Posterior vena cava (tissue), 2 donors: ENCODE data around the gene ZMYND11. TPM values are rescaled to one million over a fixed set of nuclear protein-coding genes. Genes with fewer than 3 reads are reported as not detected.

Experiments
- DNase-seq: peaks from one replicate; pipeline ENCODE4 v3.0.0-alpha.2; 2020; ENCODE audit warnings: low spot score
- intact Hi-C, 2 donors: fragments of 100-400 bp; cut with DNase I; formaldehyde crosslinking; loops; one replicate each; pipeline versions ENCODE4 v1.14.1 to v1.14.2; 2022 to 2023
- long read RNA-seq, 2 donors: library from polyadenylated mRNA; unstranded; transcript quantifications; one replicate each; pipeline ENCODE4 v2.0.0, GENCODE V29; 2020 to 2021
- total RNA-seq, 2 donors: library from RNA; stranded (reverse); fragmentation: NEBNext Ultra II Directional; extraction: Animal tissue kit (Norgen Biotek cat#: 25700); gene quantifications; one replicate each; pipeline ENCODE4 v1.2.1, GENCODE V29; 2021
- donor health status: DM: yes; HTN: yes; CAD: no.
- donor health status: DM: yes; HTN: yes; CAD: no.

The ZMYND11 gene
- 100 to 1,000 TPM in 1 of 2 donors, 10 to 100 TPM in 1; 87.1 to 104 TPM for total RNA-seq
- long read RNA-seq, donor 1, full-length matches to known transcripts: 8 of 35 reads
- long read RNA-seq, donor 1, partial matches to known transcripts: 6 of 35 reads
- long read RNA-seq, donor 1, other reads (novel, unspliced or antisense): 21 of 35 reads
- long read RNA-seq, donor 2, partial matches to known transcripts: 11 of 21 reads
- long read RNA-seq, donor 2, other reads (novel, unspliced or antisense): 9 of 21 reads

DNA sequence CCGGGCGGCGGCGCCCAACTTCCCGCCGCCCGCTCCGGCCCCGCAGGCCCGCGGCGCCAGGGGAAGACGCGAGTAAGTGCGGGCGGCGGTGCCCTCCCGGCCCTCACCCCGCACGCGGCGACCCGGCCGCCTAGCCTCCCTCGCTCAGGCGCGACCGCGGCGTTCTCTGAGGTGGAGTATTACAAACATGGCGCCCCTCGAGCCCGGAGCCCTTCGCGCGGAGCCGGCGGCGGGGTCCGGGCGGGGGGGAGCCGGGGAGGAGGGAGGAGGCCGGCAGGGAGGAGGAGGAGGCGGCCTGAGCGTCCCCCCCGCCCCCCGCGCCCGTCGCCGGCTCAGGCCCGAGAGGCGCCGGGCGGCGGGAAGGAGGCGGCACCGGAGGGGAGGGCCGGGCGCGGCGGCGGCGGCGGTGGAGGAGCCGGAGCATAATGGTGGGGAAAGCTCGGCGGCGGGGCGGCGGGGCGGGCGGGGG is at the start of gene ZMYND11:
TSS of gene ZMYND11 (plus strand) at position 324 of the 469 bp plus-strand sequence. CDS start 44,558 bp downstream, outside the sequence.
- DNase-seq: peak; percentile 89
- intact Hi-C loops: no loop called here

DNA sequence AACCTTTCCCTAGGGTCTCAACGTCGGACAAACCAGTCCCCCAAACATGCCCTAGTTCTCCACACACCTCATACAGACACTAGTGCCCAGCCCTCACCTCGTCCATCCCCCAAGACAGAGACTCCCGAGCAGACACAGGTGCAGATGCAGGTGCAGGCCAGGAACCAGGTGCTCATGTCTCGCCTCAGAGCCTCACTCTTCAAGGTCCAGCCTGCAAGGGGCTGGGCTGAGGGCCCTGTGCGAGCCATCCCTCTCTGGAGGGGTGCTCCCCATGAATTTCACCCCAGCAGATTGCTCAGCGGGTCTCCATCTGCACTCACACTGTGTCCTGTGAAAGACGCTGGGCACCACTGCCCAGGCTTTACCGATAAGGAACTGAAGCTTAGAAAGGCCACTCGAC is 49.2 kb upstream of the ZMYND11 start:
- intact Hi-C loops: no loop called here
- DNase-seq: no peak

GRCh38 chr10:87177-88080 is 47.8 kb upstream of the ZMYND11 start:
- intact Hi-C loops: no loop called here
- no peak for DNase-seq

DNA sequence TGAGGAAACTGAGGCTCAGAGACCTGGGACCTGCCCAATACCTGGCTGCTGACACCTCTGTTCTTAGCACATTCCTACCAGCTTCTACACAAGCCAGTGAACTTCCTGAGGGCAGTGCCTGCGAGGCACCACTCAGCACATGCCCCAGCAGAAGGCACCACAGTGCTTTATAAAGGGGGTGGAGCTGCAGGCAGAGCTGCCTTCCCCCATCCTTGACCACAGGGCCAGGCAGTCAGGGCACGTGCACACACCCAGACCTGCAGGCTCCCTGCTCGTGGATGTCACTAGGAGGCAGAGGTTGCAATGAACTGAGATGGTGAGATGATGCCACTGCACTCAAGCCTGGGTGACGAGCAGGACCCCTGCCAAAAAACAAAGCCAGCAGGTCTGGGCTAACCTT is 47.0 kb upstream of the ZMYND11 start:
- intact Hi-C loops: no loop called here
- DNase-seq: no peak

DNA sequence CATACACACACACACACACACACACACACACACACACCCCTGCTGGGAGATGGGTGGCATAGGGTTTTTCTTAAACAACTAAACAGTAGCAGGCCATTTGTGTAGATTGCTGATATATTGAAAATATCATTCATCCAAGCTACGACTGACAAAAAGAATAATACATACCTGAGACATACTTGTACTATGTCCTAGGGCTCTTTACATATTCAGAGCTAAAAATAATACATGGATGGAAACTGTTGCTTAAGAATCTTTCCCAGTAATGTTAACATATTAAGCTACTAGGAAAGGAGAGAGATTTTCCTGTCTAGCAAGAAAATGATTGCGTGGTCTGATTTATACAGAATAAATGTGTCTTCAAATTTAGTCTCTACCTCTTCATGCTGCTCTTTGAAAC is 46.0 kb upstream of the ZMYND11 start:
- intact Hi-C loops: no loop called here
- no peak for DNase-seq

DNA sequence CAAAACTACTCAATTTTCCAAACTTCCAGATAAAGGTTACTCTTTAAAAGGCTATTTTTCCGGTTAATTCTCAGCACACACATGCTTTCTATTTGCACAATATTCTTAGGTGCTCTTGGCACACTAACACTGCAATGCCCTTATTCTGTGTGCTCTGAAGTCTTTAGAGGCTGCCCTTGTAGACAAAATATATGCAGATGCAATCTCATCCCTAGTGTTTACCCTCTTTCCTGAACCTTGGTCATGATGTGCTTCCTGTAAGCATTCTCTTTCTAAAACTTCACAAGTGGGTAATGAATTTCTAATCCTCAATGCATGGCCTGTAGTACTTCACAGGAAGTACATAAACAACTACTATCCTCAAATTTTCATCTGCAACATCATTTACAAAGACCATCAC is 45.1 kb upstream of the ZMYND11 start:
- DNase-seq: no peak
- intact Hi-C loops: no loop called here

DNA sequence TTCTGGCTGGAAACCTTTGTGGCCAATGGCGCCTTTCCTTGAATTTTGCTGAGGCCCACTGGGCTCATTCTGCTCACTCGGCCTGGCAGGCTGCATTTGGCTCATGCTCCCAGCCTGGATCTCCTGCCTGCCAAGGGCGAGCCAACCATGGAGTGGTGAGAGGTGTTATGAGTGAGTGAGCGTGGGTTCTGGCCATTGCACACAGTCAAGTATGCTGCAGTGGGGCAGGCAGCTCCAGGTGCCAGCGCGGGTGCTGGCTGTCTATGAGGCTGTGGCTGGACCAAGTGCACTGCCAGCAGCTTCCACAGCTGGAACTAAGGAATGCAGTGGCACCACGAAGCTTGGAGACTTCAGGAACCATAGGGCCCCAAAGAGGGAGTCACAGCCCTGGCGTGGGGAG is 43.9 kb upstream of the ZMYND11 start:
- DNase-seq: no peak
- intact Hi-C loops: no loop called here

DNA sequence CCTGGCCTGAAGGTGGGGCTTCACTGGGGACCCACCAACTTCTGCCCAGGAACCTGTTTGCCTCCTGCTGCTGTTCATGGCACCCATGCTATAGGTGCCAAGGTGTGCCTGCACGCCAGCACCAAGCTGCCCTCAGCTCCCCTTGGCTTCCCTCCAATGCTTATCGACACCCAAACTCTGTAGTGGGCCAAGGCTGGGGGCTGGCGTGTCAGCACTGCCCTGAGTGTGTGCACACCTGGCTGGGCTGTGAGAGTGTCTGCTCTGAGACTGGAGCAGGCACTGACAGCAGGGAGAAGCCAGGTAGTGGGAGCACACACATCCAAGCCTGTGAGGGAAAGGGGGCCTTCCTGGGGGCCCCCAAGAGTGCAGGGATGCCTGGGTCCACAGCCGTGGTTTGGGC is 43.1 kb upstream of the ZMYND11 start:
- DNase-seq: no peak
- intact Hi-C loops: no loop called here

GRCh38 chr10:92846-93245 is 42.4 kb upstream of the ZMYND11 start:
- intact Hi-C loops: no loop called here
- no peak for DNase-seq

DNA sequence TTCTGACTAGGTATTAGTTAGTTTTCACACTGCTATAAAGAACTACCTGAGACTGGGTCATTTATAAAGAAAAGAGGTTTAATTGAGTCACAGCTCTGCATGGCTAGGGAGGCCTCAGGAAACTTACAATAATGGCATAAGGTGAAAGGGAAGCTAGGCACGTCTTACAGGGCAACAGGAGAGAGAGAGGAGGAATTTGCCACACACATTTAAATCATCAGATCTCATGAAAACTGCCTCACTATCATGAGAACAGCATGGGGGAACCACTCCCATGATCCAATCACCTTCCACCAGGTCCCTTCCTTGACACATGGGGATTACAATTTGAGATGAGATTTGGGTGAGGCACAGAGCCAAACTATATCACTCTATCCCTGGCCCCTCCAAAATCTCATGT is 40.6 kb upstream of the ZMYND11 start:
- no peak for DNase-seq
- intact Hi-C loops: no loop called here

DNA sequence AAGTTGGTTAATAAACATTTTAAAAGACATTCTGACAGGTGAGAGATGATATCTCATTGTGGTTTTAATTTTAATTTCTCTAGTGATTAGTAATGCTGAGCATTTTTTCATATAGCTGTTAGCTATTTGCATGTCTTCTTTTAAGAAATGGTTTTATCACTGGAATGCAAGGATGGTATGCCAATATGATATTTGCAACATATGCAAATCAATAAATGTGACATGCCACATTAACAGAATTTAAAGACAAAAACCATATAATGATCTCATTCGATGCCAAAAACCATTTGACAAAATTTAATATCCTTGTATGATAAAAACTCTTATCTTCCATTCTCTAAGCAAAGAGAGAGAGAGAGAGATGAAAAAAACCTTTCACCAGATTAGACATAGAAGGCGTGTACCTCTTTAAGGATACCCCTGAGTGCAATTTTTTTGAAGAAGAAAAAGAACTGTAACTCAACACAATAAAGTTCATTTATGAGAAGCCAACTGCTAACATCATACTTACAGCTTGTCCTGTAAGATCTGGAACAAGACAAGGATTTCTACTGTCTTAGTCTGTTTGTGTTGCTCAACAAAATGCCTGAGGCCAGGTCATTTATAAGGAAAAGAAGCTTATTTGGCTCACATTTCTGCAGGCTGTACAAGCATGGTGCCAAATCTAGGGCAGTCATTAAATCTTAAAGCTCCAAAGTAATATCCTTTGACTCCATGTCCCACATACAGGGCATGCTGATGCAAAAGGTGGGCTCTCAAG is 39.7 kb upstream of the ZMYND11 start:
- intact Hi-C loops: no loop called here
- no peak for DNase-seq

- no peak for DNase-seq
- intact Hi-C loops: no loop called here
Observed at GRCh38 chr10:96466-96865, 38.8 kb upstream of the ZMYND11 start.

GRCh38 chr10:104416-104815 is 30.8 kb upstream of the ZMYND11 start:
- DNase-seq: no peak
- intact Hi-C loops: no loop called here

DNA sequence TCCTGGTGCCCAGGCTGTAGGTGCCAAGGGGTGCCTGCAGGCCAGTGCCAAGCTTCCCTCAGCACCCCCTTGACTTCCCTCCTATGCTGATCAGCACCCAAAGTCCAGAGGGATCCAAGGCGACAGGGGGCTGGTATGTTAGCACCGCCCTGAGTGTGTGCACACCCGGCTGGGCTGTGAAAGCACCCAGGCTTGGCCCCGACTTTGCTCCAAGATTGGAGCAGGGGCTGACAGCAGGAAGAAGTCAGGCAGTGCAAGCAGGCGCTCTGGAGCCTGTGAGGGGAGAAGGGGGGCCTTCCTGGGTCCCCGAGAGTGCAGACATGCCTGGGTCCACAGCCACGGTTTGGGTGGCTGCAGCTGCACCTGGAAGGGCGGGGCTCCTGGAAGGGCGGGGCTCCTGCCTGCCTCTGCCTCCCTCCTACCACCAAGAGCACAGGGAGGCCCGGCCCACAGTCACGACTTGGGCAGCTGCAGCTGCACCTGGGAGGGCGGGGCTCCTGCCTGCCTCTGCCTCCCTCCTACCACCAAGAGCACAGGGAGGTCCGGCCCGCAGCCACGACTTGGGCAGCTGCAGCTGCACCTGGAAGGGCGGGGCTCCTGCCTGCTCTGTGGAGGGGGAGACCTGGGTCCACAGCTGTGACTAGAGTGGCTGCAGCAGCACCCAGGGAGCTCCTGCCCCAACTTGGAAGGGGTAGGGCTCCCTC is 30.2 kb upstream of the ZMYND11 start:
- intact Hi-C loops: no loop called here
- DNase-seq: no peak

GRCh38 chr10:105806-106205 is 29.4 kb upstream of the ZMYND11 start:
- DNase-seq: no peak
- intact Hi-C loops: no loop called here

GRCh38 chr10:106740-107139 is 28.5 kb upstream of the ZMYND11 start:
- intact Hi-C loops: no loop called here
- no peak for DNase-seq

GRCh38 chr10:112246-112645 is 23.0 kb upstream of the ZMYND11 start:
- intact Hi-C loops: no loop called here
- DNase-seq: no peak

DNA sequence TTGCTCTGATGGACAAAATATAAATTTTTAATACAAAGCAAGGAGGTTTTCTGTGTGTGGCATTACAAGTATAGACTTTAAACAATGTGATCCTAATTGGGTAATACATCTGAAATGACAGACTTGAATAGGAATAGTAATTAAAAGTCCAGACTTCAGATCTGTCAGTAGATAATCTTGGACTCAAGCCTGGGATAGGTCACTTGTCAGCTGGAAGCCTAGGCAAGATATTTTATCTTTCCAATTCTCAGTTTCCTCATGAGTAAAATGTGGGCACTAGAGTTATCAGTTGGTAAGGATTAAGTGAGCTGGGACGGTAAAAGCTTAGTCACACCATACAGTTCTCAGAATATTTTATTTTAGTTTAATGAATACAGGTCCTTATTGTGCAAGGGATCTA is 10.4 kb upstream of the ZMYND11 start:
- intact Hi-C loops: no loop called here
- DNase-seq: no peak

- intact Hi-C loops: no loop called here
- no peak for DNase-seq
Observed at GRCh38 chr10:127612-128432, 7.4 kb upstream of the ZMYND11 start.
